ENCODE data around the gene VSNL1.
"Not testable (repeated sequence)": the region's sequence is repeated elsewhere in the genome, so short reads cannot be mapped to it uniquely, and the experiment has no call there.

VSNL1 gene

DNA sequence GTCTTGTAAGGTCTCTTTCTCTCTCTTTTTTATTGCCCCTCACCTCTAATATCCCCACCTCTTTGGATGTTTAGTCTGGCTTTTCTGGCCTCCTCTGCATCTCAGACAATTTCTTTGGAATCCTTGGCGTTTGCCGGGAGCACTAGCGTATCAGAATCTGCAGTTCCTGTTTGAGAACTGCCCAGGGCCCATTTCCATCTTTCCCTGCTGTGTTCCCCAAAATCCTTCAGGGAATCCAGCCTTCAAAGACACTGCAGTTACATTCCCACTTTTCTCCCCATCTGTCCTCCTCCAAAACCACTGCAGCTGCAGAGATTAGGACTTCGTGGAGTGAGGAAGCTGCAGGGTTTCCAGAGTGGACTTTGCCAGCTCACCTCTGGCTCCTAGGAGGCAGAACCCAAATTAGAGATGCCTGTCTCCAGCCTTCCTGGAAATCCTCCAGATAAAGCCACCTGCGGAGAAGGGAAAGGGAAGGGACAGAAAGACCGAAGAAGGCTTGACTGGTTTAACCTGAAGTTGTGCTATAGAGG is 2.7 kb downstream of the VSNL1 start:
- DNase-seq = no peak

DNA sequence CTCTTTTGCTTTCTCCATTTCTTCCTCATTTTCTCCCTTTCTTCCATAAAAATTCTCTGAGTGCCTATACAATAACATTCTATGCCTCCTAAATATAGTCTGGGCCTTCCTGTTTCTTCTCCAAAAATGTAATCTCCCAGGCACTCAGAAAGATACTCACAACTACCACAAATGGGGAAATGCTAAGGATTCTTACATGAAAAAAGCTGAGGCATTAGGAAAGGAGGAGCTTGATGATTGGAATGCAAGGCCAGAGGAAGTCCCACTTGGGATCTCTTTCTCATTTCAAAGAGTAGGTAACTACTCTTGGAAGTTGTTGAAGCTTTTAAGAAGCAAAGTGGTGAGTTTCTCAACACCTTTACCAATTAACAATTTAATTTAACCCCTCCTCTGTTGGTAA is 3.4 kb downstream of the VSNL1 start:
- DNase-seq = no peak

GRCh38 chr2:17544256-17544655 is 3.8 kb downstream of the VSNL1 start:
- no peak for DNase-seq

GRCh38 chr2:17545680-17546613 is 5.5 kb downstream of the VSNL1 start:
- no peak for DNase-seq

DNA sequence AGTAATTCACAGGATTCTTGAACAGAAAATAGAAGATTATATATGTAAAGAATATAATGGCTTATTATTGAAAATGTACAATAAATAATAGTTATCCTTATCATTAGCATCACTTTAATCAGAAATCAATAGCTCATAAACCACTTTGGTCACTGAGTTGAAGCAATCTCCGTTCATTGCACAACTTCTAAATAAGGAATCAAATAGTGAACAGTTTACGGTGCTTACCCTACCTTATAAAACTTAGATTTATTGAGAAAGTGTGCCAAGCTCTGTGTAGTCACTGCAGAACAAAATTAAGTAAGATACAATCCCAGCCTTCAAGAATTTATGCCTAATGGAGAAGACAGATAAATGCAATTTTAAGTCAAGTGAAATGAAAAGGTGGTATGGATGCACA is 6.7 kb downstream of the VSNL1 start:
- no peak for DNase-seq

DNA sequence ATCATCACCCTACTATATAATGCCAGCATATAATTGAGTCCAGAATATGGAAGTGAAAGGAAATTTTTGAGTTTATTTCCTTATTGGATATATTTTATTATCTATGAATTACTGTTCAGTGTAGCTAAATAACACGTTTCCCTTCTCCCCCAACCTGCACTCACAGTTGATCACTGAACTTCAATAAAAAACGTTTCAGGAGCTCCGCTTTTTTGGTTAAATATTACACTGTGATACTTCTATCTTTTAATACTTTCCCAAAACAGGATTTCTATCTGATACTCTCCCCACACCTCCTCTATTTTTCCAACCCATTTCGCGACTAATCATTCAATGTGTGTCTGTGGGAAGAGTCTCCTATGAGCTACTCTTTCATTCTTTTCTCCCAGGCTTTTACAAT is 7.2 kb downstream of the VSNL1 start:
- no peak for DNase-seq

DNA sequence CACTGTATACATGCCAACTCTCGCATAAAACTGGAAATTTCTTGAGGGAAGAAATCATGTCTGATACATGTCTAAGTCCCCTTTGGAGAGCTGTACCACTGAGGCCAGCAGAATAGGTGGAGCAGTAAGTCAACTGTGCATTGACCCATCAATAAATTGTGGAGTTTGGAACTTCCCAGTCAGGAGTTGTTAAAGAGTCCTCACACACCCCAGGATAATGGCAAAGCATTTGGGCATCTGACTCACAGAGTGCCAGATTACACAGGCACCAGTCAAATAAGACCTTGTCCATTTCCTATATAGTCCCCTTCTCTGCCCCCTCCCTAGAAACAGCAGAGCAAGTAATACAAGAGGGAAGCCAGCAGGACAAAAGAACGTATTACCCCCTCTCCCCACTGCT is 10.4 kb downstream of the VSNL1 start:
- no peak for DNase-seq

DNA sequence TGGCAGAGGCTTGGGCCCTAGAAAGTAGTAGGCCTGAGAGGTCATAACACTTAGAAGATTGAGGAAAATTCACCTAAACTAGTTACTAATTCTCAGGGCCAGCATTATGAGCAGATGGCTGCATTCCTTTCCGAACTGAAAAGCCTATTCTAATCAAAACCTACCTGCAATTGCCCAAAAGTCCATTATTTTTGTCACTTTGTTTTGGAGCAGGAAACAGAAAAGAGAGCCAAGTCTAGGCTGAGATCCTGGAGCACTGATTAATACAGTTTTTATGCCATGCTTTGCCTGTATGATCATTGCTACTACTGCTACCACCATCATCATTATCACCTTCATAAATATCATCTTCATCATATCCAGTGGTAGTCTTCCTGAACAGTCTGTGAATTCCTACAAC is 14.7 kb downstream of the VSNL1 start:
- DNase-seq = no peak

GRCh38 chr2:17557596-17557995 is 17.1 kb downstream of the VSNL1 start:
- no peak for DNase-seq

GRCh38 chr2:17558053-17558452 is 17.6 kb downstream of the VSNL1 start:
- no peak for DNase-seq

- DNase-seq = no peak
These were observed 18.4 kb downstream of the VSNL1 start for GRCh38 chr2:17558878-17559277.

- not testable (repeated sequence) for DNase-seq
These were observed 25.2 kb downstream of the VSNL1 start for GRCh38 chr2:17565726-17566125.

GRCh38 chr2:17571681-17572080 is 31.2 kb downstream of the VSNL1 start:
- DNase-seq = no peak

- no peak for DNase-seq
These were observed 32.7 kb downstream of the VSNL1 start for GRCh38 chr2:17573085-17573803.

GRCh38 chr2:17573804-17574175 is 33.3 kb downstream of the VSNL1 start:
- no peak for DNase-seq

- no peak for DNase-seq
These were observed 34.0 kb downstream of the VSNL1 start for GRCh38 chr2:17574406-17575073.

DNA sequence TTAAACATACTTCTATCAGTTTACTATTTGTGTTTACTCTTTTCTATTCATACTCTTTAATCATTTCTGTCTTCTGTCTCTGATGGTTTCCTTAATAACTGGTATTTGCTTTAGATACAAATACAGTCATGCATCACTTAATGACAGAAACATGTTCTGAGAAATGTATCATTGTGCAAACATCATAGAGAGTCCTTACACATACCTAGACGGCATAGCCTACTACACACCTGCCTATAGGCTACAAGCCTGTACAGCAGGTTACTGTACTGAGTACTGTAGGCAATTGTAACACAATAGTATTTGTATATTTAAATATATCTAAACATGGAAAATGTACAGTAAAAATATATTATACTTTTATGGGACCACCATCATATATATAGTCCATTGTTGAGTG is 36.3 kb downstream of the VSNL1 start:
- no peak for DNase-seq

DNA sequence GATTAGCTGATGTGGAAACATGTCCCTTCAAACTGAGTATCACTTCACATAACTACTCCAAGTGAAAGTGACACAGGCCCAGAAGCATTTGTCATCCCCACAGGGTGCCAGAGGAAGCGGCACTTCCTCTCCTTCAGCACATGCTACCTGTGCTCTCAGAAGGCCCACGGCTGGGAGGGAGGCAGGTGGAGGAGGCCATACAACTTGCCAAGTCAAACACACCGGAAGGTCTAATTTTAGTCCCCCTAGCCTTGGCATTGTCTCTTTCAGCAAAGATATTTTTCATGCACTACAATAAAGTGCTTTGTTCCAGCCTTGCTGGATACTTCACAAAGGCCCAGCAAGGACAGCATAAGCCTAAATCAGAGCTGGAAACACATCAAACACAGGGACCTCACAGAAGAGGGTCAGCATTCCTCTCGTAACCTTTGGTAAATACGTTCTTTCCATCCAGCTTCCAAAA is 38.0 kb downstream of the VSNL1 start:
- DNase-seq = no peak

GRCh38 chr2:17579605-17580318 is 39.3 kb downstream of the VSNL1 start:
- no peak for DNase-seq

DNA sequence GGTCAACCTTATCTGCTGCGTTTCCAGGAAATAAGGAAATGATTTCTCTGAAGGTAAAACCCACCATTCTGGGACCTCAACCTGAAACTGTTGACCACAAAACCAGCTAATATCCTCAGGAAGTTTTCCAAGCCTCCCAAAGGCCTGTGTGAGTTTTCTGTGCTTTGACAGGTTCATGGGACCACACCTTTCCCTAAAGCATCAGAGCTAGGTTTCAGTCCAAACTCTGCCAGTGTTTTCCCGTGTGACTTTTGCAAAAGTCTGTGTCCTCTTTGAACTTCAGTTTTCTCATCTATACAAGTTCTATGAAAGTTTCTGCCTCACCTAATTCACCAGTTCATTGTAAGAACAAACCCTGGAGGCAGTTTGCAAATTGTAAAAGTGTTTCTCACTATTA is 39.8 kb downstream of the VSNL1 start:
- DNase-seq = no peak

GRCh38 chr2:17581831-17582230 is 41.3 kb downstream of the VSNL1 start:
- no peak for DNase-seq

DNA sequence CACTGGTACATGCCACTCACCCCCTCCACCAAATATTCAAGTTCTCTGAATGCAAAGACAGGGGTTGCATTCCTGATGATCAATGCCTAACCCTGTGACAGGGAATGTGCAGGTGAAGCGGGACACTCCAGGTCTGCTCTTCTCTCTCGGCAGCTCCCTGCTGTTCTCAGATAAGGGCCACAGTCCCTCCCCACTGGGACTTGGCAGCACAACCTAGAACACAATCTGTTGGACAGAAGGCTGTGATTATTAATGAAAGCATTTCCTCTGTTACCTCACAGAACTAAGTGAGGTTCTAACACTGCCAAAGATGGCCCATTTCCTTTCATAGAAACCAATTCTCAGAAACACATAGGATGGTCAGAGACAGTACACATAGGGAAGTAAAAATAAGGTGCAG is 42.7 kb downstream of the VSNL1 start:
- no peak for DNase-seq

DNA sequence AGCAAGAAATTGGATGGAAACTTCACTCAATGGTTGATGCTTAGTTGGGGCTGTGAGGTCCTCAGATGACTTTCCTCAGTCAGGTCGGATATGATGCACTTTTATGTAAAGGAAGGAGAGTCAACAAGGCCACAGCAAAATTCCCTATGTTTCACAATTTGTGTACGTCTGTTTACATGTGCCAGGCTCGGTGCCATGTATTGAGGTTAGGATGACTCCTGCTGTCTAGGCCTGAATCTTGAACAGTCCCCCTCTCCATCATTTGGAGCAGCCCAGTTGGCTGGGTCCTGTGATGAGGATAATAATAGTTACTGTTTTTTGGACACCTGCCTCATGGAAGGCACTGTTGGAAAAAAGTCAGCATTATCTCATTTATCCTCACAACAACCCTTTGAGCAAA is 43.1 kb downstream of the VSNL1 start:
- no peak for DNase-seq

All from CD4-positive, alpha-beta T cell treated with Interleukin-21 for 1 hour (primary cell).